Measurements from ENCODE around the gene CHRDL2.

Gene CHRDL2

DNA sequence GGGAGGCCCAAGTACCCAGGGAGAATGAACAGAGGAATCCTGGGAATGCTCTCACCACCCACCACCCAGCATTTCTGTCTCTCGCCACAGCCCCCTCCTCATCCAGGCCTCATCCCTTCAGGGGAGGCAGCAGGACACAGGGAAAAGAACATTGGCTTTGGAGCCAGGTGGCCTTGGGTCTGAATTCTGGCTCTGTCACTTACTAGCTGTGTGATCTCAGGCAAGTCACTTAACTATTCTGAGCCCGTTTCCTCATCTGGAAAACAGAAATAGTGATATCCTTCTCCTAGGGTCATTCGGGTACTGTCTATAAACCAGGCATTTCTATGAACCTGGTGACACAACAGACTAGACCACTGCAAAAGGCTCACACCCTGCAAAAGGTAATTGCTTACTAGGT is 22.1 kb downstream of the CHRDL2 start:
- no peak for DNase-seq

- DNase-seq = no peak
Measured at GRCh38 chr11:74707602-74708510, 23.4 kb downstream of the CHRDL2 start.

DNA sequence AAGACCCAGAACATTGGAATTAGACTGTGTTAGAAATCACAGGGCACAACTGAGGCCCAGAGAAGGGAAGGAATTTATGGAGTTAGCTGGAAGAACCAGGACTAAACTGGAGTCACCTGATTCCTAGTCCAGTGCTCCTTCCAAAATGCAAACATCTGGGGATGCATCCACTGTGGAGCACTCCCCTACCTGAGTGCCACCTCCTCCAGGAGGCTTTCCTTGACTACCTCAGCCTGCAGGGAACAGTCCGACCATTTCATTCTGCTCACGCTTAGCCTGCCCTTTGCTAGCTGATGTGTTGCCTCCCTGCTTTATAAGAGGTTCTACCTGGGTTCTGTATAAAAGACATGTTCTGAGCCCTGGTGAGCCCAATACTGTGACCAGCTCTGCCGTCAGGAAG is 24.0 kb downstream of the CHRDL2 start:
- DNase-seq = no peak

GRCh38 chr11:74703211-74703610 is 28.0 kb downstream of the CHRDL2 start:
- DNase-seq = no peak

DNA sequence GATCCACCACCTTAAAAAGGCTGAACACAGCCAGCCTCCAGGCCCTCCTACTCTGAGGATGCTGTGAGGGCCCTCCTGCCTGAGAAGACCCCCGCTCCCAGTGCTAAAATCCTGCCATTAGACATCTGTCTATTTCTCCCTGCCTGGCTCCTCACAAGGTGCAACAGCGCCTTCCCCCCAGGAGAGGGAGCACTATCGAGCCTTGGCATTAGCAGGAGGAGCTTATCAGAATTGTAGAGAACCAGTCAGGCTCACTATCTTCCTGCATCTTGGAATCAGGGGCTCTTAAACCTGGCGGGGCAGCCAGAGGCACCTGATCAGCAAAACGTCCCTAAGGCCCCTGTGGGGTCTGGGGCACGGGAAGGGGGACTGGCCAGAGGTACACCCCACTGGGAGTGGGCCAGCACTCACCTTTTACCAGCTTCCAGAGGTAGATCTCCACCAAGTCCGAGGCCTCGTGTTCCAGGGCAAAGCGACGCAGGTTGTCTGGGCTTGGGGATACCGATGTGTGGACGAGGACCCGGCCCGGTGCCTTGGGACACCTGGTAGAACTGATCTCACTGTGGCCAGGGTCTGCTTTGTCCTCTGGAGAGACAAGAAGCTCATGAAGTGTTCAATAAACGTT is 28.7 kb downstream of the CHRDL2 start:
- peak; percentile 61 for DNase-seq

GRCh38 chr11:74701351-74701750 is 29.9 kb downstream of the CHRDL2 start:
- DNase-seq = no peak

DNA sequence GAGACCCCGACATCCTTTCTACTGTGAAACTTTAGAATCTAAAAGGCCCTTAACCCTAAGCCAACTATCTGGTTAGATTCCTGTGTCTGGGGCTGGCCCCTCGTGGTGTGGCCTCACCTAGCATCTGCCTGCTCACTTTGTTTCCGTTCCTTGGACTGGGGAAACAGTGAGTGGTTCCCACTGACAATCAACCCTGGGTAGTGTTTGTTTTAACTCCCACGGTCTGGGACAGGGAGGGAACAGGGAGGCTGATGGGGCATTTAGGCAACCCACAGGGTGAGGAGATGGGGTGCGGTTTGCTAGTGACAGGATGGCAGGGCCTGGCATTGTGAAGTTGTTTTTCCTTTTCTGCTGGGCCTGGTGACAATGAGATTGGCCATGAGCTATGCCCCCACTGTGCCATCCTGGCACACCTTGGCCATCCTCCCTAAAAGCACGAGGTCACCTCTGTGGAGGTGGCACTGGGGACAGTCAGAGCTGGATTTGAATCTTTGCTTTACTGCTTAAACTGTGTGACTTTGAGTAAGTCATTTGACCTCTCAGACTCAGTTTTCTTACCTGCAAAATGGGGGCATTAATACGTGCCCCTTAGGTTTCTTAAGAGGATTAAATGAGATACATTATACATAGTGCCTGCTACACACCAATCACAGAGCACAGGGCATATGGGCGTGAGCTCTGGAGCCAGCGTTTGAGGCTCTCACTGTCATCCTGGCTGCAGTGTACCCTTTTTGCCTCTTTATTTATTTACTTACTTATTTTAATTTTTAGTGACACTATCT is 31.4 kb downstream of the CHRDL2 start:
- no peak for DNase-seq

- DNase-seq = no peak
Measured at GRCh38 chr11:74697722-74698121, 33.5 kb downstream of the CHRDL2 start.

- no peak for DNase-seq
Measured at GRCh38 chr11:74696939-74697675, 34.1 kb downstream of the CHRDL2 start.

- no peak for DNase-seq
Measured at GRCh38 chr11:74696500-74696899, 34.7 kb downstream of the CHRDL2 start.

DNA sequence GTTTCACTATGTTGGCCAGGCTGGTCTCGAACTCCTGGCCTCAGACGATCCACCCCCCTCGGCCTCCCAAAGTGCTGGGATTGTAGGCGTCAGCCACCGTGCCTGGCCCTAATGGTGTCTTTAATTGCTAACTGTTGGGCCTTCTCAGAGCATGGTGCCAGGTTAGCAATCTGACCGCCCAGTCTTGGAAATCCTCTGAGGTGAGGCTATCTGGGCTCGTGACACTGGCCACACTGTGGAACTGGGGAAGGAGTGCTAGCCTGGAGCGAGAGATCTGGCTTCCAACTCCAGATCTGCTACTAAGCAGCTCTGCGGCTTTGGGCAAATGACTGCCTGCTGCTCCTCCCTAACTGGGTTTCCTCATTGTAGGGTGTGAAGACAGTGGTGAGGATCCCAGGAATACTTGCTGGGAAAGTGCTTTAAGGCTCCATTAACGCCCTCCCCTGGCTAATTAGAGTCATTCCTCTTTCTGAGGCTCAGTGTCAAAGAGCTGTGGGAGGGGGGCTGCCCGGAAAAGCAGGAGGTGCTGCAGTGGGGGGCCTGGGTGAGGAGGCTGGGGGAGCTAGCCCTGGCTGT is 35.4 kb downstream of the CHRDL2 start:
- no peak for DNase-seq

GRCh38 chr11:74694136-74694930 is 36.9 kb downstream of the CHRDL2 start:
- no peak for DNase-seq

DNA sequence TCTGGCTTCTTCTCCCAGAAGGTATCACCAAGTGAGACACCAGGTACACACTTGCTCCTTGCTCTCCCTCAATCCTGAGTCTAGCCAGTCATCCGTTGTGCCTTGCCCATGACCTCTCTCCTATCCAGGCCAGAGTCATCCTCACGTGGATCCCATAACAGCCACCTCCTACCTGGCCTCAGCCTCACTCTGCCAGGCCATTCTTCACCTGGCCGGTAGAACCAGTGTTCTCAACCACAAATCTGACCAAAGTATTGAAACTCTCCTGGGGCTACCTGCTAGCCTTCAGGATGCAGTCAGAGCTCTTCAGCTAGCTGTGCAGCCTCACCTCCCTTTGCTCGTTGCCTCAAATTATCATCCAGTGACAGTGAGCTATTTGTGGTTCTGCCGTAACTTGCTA is 37.7 kb downstream of the CHRDL2 start:
- DNase-seq = no peak

DNA sequence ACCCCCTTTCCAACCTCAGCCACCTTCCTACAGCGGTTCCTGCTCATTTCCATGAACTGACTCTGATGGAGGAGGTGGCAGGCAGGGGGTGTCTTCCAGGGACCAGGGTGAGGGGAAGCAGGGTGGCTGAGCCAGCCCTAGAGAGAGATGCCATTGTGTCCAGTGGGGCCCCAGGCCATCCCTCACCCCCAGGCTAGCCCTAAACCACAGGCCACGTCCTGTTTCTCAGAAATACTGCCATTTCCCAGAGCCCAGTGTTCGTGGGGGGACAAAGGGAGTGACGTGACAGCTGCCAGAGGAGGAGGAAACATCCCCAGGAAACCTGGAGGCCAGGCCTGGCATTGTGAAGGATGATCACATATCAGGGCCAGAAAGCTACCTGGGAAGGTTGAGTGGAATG is 39.5 kb downstream of the CHRDL2 start:
- DNase-seq = no peak

DNA sequence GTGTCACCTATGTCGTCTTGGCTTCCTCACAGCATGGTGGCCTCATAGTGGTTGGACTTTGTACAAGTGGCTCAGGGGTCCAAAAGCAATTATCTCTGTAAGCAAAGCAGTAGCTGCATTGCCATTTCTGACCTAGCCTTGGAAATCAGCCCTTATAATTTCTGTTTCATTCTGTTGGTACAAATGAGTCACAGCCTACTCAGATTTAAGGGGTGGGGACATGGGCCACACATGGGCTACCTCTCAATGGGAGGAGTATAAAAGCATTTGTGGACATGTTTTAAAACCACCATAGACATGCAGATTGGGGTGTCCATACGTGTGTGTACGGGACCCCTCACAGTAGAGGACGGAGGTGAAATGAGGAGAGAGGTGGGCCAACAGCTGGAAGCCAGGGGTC is 41.6 kb downstream of the CHRDL2 start:
- no peak for DNase-seq

DNA sequence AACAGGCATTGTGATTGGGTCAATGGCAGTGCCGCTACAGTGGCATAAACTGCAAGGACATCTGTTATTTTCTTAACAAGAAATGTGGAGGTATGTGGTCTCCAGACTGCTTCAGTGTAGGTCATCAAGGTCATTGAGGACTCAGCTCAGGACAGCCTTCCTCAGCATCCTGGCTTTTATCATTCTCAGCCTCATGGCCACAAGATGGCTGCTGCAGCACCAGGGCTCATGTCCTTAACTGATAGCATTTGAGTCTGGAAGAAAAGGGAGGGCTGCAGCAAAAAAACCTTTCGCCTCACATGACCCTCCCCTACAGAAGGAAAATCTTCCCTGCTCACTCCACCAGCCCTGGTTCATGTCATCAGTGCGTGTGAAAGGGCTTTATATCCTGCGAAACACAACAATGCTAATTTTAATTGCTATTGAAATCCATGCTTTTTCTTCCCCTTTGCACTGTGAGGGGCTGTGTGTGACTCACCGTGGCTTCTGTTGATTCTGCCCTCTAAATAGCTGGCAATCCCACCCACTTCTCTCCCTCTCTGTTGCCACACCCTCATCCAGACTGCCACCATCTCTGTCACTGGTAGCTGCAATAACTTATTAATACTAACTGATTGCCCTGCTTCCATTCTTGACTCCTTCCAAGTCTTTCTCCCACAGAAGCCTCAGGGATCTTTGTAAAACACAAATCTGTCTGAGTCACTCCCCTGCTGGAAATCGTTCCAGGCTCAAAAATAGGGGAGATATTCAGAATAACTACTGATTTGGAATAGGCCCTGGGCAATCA is 43.8 kb downstream of the CHRDL2 start:
- no peak for DNase-seq

DNA sequence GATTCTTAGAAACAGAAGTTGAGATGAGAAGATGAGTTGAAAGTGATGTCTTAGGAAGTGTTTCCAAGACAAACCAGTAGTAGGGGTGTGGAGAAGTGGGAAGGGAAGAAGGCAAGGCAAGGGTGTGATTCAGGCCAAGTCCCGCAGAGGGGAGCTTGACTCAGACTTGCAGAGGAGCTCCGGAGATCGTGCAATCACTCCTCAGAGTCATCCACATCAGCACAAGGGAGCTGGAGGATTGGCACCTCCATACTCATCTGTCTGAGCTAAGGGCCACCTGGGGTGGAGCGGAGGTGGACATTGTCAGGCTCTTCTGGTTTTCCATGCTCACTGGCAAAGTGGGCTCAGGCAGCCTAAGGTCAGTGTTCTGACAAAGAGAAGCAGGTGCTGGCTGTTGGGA is 44.4 kb downstream of the CHRDL2 start:
- DNase-seq = no peak

- DNase-seq = peak; percentile 15
Measured at GRCh38 chr11:74685905-74686304, 45.3 kb downstream of the CHRDL2 start.

DNA sequence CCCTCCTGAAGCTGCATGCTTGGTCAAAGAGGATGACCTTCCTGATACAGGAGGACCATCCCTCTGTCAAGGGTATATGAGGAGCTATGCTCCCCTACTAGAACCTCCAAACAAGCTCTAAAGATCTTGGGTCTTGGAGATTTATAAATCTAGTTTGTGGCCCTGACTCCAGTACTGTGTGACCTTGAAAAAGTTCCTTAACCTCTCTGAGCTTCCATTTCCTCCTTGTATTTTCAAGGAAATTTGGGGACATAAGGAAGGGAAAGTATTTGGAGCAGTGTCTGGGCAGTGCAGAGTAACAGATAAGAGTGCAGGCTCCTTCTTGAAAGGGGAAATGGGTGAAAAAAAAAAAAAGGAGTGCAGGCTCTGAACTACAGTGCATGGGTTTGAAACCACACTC is 45.9 kb downstream of the CHRDL2 start:
- DNase-seq = no peak

DNA sequence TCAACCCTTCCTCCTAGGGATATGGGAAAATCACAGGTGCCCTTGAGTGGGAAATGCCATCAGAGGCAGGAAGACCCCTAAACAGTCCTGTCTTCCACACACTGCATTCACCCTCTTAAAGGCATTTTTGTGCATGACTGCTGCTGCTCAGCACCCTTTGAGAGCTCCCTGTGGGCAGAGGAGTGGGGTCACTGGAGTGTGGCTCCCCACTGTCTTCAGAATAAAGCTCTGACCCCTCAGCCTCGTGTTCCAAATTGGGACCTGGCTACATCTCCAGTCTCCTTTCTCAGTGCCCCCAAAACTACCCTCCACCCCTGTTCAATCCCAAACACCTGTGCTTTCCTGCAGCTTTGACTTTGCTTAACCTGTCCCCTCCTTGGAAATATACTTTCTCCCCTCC is 46.6 kb downstream of the CHRDL2 start:
- DNase-seq = no peak

DNA sequence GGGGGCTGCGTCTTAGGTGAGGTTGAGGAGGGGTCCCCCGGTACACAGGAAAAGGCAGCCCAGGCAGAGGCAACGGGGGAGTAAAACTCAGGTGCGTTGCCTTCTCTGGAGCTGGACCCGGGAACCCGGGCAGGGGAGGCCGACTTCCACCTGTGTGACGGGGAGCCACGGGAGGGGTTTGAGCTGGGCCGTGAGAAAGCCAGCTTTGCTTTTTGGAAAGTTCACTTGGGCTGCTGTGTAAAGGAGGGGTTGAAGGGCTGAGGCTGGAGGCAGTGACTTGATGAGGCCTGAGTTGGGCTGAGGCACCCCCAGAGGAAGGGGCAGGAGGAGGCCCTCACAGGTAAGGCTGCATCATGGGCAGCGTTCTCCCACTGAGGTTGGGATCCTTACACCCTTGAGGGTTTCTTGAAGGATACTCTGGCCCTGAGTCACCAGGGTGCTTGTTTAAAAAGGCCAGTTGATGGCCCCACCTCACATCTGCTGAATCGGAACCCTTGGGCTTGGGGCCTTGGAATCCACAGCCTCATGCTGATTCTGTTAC is 47.2 kb downstream of the CHRDL2 start:
- DNase-seq = no peak

All from CD4-positive, alpha-beta T cell treated with Interleukin-17A for 1 hour (primary cell).